Psoas muscle (tissue), 8 donors: ENCODE data around the gene COG1. TPM values are rescaled to one million over a fixed set of nuclear protein-coding genes. Genes with fewer than 3 reads are reported as not detected.
A peak's percentile ranks its signal among the peaks of the same experiment; 100 is the strongest.

Source experiments
- ATAC-seq, 4 donors: fragments of 200-7000 bp; cut with Tn5 transposase; one replicate each; pipeline ENCODE4 v1.9.1; 2020; ENCODE audit warnings: moderate library complexity in 3 of 4, mild to moderate bottlenecking in 2 of 4
- DNase-seq, 2 donors: peaks; one replicate each; pipeline ENCODE4 v3.0.0-alpha.2; 2020
- H3K27ac ChIP-seq: fragments of 200-600 bp; one replicate; pipeline ENCODE4 v1.8.0; 2022
- H3K27me3 ChIP-seq, 3 donors: fragments of 200-600 bp in 1 of 3; one replicate each; pipeline versions ENCODE4 v1.6.1 to v1.8.0; 2013 to 2022; ENCODE audit warnings: low read length in 2 of 3, mild to moderate bottlenecking in 2 of 3, moderate library complexity in 1 of 3; ENCODE audit not compliant: insufficient read depth in 3 of 3
- H3K36me3 ChIP-seq, 2 donors: fragments of 200-600 bp in 1 of 2; one replicate each; pipeline versions ENCODE4 v1.6.1 to v1.8.0; 2013 to 2022; ENCODE audit warnings: low read depth in 1 of 2, mild to moderate bottlenecking in 1 of 2, moderate library complexity in 1 of 2; ENCODE audit not compliant: insufficient read depth in 1 of 2
- H3K4me1 ChIP-seq: fragments of 200-600 bp; one replicate; pipeline ENCODE4 v1.8.0; 2022
- H3K4me3 ChIP-seq: fragments of 200-600 bp; one replicate; pipeline ENCODE4 v1.8.0; 2022; ENCODE audit warnings: mild to moderate bottlenecking
- H3K9me3 ChIP-seq: fragments of 200-600 bp; one replicate; pipeline ENCODE4 v1.8.0; 2022
- CTCF ChIP-seq: fragments of 200-600 bp; IDR thresholded peaks from one replicate; pipeline ENCODE4 v1.8.0; 2022; ENCODE audit warnings: antibody characterized with exemption
- WGBS, 3 donors: extraction: QIAGEN DNeasy Blood & Tissue Kit; methylation state at CpG; one replicate each; pipeline versions ENCODE4 v1.1.6 to v1.1.7; 2013; 5-methylcytosine and 5-hydroxymethylcytosine counted together
- intact Hi-C, 2 donors: fragments of 100-400 bp; cut with DNase I; formaldehyde crosslinking; loops; one replicate each; pipeline versions ENCODE4 v1.11.0 to v1.14.2; 2022
- polyA plus RNA-seq, 3 donors: library from polyadenylated mRNA; stranded (reverse); fragments of 200-250 nt; gene quantifications; one replicate each; pipeline ENCODE4 v1.2.3, GENCODE V29; 2013
- total RNA-seq, 4 donors: library from RNA; stranded (reverse); fragmentation: NEBNext Ultra II Directional in 2 of 4; extraction: Animal tissue kit (Norgen Biotek cat#: 25700) in 2 of 4; gene quantifications; one replicate each; pipeline versions ENCODE4 v1.2.1 to v1.2.4, GENCODE V29; 2021 to 2023
- donor health status: healthy with polysubstance abuse.
- donor health status: DM: no; HTN: no; CAD: no; lungs with moderate emphysema.
- donor health status: Bipolar disorder and iron deficiency.
- donor health status: healthy.
- donor health status: DM: yes; HTN: yes; CAD: no.
- donor health status: DM: no; HTN: no; CAD: no.
- donor health status: DM: no; HTN: no; CAD: no.
- donor health status: DM: yes; HTN: yes; CAD: no.

The COG1 gene
- total and polyA plus RNA-seq, 7 donors: 28.9 to 61.9 (median 48.4) TPM

DNA sequence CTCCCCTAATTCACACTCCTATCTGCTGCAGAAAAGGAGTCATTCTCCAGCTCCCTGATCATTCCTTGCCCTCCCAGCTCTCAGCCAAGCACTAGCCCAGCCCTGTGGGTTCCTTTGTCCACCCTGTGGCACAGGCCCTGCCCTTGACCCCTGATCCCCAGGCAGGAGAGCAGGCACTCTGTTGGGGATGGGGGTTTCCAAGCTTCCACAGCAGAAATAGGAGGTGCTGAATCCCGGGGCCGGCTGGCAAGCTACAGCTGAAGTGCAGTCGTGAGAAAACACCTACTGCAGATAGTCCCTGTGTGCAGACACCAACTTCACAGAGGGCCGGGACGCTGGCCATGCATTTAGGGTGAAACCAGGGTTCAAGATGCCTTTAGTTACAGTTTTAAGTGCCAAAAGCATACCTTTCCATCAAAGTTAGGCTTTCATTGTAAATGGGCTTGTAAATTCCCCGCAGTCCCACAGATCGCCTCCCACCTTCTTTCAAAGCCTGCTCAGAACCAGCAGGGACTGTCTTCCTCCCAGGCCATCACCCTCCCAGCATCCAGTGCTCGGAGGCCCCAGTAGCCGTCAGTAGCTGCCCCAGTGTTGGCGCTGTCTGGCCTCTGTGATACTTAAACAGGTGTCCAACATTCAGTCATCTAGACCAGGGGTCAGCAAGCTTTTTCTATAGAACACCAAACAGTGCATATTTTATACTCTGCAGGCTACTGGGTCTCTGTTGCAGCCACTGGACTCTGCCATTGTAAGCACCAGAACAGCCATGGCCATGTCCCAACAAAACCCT is 58.2 kb downstream of the COG1 start:
- no peak overlapping the region for H3K4me3 ChIP-seq
- H3K27me3 ChIP-seq: no peaks in the 10 kb centered on the region
- TF ChIP-seq CTCF: no peak
- no peaks in the 10 kb centered on the region for H3K4me1 ChIP-seq
- peaks cover 2 to 29% of the 10 kb centered on the region in 2 donors for H3K36me3 ChIP-seq
- 63 to 70% (median 65%) methylated on average over 10 of the region's 10 CpGs for WGBS, 3 donors
- ATAC-seq: no peak
- no peak for DNase-seq
- H3K27ac ChIP-seq: no peak overlapping the region
- intact Hi-C loops: loop anchor here in 1 of 2 donors (10.0 kb wide), 1 partner anchor 526 kb away; no protein-coding TSS in a partner anchor
- no peaks in the 10 kb centered on the region for H3K9me3 ChIP-seq

- WGBS, 3 donors: 69 to 77% (median 74%) methylated on average over 8 of the region's 8 CpGs
- H3K4me3 ChIP-seq: no peak overlapping the region
- ATAC-seq: no peak
Measured at GRCh38 chr17:73251871-73252270, 59.0 kb downstream of the COG1 start.

DNA sequence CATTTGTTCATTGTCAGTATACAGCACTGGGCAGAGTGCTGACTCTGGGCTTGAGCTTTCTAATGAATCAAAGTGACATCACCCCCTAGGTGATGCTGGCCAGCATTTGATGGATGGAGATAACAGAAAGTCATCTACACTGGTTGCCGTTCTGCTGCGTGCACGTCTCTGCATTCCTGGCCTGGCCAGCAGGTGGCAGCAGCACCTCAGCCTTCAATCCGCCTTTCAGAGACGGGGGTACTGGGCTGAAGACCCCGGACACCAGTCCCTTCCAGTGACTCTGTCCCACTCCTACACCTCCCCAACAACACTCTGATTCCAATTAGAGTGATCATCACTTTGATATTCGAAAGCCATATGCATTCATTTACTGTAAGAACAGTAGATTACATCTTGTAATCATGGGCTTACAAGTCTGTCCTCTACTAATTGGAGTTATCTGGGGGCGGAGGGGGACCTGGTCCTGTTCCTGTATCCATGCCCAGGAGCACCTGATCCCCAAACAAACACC is 62.9 kb downstream of the COG1 start:
- no peak overlapping the region for H3K27ac ChIP-seq
- peak; percentile 99 for TF ChIP-seq CTCF
- H3K9me3 ChIP-seq: no peaks in the 10 kb centered on the region
- intact Hi-C loops: loop anchor here (1.0 to 10.0 kb wide), 4 partner anchors 57 to 531 kb away; partner anchors contain the start of gene CDC42EP4 (in 1 of the 2)
- no peaks in the 10 kb centered on the region for H3K27me3 ChIP-seq
- H3K36me3 ChIP-seq: no peaks in the 10 kb centered on the region
- H3K4me3 ChIP-seq: no peak overlapping the region
- no peaks in the 10 kb centered on the region for H3K4me1 ChIP-seq
- WGBS, 3 donors: 5 to 6% (median 6%) methylated on average over 8 of the region's 8 CpGs
- ATAC-seq (peak; percentile 66 to 88 (median 80)), DNase-seq (peak; percentile 45 to 72)

More at GRCh38 chr17:73251871-73252270, 59.0 kb downstream of the COG1 start:
- no peak for TF ChIP-seq CTCF
- Histone ChIP-seq H3K9me3 (no peaks in the 10 kb centered on the region), H3K27me3 (no peaks in the 10 kb centered on the region), H3K27ac (no peak overlapping the region), H3K36me3 (peaks cover 2 to 21% of the 10 kb centered on the region in 2 donors), H3K4me1 (no peaks in the 10 kb centered on the region)
- intact Hi-C loops: loop anchor here in 1 of 2 donors (10.0 kb wide), 1 partner anchor 527 kb away; no protein-coding TSS in a partner anchor
- DNase-seq: no peak

GRCh38 chr17:73256220-73256619 is 63.4 kb downstream of the COG1 start:
- Histone ChIP-seq H3K9me3 (no peaks in the 10 kb centered on the region), H3K27me3 (no peaks in the 10 kb centered on the region), H3K36me3 (no peaks in the 10 kb centered on the region), H3K27ac (no peak overlapping the region), H3K4me1 (no peaks in the 10 kb centered on the region), H3K4me3 (no peak overlapping the region)
- intact Hi-C loops: loop anchor here (1.0 to 10.0 kb wide), 3 partner anchors 56 to 531 kb away; partner anchors contain the start of gene CDC42EP4 (in 1 of the 2)
- WGBS, 3 donors: 89 to 95% (median 94%) methylated on average over 3 of the region's 3 CpGs
- ATAC-seq (no peak), DNase-seq (no peak)
- TF ChIP-seq CTCF: no peak
